NCI-H1436 (cell line): ENCODE results near the gene KIF18B.
"Not testable (repeated sequence)": the region's sequence is repeated elsewhere in the genome, so short reads cannot be mapped to it uniquely, and the experiment has no call there.

Experiments used
- DNase-seq: peaks from one replicate; lab custom pipeline; 2025; lab: John Stamatoyannopoulos, UW

The KIF18B gene

DNA sequence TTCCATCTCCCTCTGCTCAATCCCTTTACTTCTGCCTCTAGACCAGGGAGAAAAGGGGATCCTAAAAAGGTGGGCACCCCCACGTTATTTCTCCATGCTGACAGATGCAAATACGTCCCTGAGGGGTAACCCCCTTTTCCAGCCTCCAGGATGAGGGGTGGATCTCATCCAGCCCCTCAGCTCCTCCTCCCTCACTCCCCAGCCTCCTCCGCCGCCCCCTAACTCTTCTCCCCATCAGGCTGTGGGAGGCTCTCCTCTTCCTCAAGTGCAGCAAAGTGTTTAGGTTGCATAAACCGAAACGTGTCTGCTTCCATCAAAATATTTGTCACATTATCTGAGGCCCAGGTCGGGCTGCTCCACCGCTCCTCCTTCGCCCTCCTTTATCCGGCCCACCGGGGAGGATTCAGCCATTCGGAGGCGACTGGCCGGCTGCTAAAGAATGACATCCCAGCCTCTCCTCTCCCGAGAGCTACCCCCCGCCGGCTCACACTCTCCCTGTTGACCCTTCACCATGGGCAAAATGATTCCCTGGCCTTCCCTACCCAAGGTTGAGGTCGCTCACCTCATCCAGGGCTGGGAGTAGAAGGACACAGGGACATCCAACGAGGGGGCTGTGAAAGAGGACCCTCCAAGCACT lies 21.7 kb upstream of the KIF18B start:
- no peak for DNase-seq

DNA sequence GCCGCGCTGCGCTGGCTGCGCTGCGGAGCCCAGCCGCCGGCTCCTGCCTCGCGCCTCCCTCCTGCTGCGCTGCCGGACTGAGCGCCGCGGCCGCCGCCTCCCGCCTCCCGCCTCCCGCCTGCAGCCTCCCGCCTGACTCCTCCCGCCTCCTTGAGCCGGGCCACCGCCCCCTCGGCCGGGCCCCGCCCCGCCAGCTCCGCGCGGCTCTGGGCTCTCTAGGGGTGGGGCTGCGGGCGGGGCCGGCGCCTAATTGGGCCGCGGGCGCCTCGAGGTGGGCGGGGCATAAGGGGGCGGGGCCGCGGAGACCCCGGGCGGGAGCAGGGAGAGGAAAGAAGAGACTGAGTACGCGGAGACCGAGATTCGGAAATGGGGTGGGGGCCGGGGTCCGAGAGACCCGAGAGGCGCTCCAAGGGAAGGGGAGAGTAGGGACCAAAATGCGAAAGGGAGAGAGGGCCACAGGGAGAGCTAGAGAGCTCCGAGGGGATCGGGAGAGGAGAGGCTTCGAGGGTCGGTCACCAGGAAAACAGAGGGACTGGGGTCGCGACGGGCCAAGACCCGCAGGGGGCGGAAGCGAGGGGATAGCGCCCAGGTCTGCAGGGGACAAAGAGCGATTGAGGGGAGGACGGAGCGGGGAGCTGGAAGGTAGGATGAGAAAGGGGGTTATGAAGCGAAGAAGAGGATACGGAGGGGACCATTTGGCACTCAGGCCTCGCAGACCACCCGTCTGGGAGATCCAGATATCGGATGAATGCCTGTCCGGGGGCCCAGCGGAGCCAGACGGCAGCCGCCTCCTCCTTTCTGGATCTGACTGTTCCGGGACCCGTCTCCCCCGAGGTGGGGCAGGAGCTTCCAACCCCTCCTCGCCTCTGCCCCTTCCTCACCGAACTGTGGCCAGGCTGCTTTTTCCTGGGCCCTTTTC lies 20.9 kb upstream of the KIF18B start, which contains the start of gene C1QL1:
TSS of gene C1QL1 (minus strand) at position 79 of the 919 bp plus-strand sequence. CDS start 255 bp downstream, outside the sequence.
- peak; percentile 94 for DNase-seq

DNA sequence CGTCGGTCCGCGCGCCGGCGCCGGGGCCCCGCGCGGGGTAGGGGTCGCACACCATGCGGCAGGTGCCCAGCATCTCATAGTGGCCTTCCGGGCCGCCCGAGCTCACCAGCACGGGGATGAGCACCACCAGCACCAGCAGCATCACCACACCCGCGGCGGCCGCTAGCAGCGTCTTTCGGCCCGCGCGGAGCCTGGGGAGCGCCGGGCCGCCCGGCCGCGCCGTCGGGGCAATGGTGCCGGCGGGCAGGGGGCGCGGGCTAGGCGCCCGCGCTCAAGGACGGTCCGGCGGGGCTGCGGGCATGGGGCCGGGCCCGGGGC lies 20.3 kb upstream of the KIF18B start:
- no peak for DNase-seq

DNA sequence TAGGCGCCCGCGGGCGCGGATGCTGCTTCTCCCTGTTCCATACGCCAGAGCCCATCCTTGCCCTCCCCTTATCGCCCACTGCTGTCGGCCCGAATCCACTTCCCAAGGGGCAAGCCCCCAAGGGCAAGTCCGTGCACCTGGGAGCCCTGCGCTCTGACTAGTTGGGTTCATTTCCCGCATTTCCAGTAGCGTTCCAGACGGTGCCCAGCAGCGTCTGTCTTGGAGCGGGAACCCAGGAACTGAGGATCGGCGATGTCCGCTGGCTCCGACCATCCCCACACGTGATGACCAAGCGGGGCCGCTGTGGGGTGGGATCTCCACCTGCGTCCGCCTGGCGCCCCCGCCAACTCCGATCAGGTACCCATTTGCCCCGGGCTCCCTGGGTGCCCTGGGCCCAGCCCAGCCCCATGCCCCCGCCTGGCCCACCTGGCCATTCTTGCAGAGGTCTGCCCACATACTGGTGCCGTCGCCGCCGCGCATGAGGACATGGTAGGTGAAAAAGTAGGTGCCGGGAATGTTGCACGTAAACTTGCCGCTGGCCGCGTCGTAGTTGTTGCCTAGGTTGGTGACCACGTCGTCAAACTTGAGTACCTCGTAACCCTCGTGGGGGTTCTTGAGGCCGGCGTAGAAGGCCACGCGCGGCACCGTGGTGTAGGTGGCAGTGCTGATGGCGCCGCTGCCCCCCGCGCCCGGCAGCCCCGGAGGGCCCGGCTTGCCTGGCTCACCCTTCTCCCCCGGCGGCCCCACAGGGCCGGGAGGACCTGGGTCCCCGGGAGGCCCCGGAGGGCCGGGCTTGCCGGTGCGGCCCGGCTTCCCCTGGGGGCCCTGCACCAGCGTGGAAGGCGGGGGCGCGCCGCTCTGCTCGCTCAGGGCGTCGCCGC lies 19.7 kb upstream of the KIF18B start:
- DNase-seq = no peak

DNA sequence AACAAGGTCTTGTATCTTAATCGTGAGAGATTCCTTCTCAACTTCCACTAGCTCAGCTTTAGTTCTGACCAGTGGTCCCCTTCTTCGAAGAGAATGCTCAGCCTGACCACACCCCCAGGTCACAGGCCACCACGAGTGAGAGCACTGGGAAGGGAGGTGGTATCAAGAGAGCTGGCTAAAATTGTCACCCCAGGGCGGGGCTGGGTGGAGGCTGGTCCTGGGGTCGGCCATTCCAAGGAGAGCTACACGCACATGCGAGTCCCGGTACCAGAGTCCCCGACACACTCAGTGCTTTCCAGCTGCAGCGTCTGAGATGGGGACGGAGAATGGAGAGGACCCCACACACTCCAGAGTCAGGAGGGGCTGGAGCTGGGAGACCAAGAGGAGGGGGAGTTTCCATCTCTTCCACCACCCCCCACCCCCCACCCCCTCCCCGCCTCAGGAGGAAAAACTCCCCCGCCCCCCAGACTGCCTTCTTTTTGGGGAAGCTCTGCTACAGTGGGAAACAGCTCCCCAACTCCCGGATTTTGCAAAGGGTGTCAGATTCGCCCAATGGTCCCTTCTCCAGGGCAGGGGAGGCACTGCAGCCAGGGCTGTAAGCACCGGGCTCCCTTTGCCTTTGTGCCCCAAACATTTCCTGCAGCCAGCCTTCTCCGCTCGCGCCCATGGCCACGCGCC lies 18.9 kb upstream of the KIF18B start:
- no peak for DNase-seq

DNA sequence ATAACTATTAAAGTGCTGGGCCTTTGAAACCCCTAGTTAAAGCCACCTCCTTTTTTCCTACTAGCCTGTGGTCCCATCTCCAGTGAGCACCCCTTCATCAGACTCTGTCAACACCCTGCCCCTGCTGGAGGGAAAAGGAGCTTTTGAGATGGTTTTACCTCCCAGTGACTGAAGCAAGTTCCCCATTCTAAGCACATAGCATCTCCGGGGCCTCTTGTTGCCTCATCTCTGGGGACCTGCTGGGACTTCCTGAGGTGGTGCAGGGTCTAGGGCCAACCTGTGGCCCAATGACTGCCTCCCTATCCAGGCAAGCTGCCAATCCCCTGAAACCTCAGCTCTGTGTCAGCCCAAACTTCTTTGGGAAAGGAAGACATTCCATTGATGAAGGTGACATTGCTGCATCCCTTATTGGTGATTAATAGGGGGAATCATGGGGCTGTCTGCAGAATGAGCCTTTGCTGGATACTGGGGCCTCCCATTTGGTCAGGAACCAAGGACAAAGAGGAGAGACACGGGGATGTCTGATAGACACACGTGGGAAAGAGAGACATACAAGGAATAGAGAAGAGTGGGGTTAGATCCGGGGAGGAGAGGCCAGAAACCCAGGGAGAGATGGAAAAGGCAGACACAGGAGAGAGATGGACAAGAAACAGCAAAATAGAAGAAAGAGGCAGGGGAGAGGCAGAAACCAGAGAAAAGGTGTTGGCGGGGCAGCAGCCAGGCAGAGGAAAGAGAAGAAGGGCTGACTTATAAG lies 18.1 kb upstream of the KIF18B start:
- no peak for DNase-seq

DNA sequence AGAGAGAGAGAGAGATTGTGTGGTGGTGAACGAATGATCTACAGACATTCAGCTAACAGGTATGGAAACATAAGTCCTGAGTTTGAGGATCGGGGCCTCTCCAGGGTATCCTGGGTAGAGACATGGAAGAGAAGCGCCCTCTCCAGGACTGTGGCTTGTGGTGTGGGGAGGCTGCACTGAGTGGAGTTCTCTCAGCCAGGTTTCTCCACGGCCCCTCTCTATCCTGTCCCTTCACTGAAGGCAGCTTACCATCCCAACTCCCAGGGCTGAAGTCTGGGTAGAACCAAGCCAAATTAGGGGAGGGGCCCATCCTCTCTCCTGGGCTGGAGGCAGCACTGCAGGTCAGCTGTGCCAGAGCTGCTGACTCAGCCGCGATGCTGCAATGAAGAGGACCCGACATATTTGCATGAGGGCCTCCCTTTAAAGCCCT lies 14.4 kb upstream of the KIF18B start:
- DNase-seq = no peak

DNA sequence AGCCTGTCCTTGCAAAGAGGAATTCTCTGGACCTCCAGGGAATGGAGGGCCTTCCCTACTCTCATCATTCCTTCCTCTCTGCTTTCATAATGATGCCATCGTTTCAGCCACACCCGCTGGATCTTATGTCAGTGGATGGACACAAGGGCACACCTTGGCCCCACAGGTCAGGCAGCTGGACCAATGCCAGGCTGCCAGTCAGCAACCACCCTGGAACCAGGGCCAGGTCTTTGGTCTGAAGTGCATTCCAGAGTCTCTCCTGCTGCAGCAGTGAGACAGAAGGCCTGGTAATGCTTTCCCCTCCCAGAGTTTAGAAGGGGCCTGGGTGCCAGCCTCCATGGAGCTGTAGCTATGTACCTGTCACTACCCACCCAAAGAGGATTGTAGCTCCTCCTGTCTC lies 13.1 kb upstream of the KIF18B start:
- DNase-seq = no peak

DNA sequence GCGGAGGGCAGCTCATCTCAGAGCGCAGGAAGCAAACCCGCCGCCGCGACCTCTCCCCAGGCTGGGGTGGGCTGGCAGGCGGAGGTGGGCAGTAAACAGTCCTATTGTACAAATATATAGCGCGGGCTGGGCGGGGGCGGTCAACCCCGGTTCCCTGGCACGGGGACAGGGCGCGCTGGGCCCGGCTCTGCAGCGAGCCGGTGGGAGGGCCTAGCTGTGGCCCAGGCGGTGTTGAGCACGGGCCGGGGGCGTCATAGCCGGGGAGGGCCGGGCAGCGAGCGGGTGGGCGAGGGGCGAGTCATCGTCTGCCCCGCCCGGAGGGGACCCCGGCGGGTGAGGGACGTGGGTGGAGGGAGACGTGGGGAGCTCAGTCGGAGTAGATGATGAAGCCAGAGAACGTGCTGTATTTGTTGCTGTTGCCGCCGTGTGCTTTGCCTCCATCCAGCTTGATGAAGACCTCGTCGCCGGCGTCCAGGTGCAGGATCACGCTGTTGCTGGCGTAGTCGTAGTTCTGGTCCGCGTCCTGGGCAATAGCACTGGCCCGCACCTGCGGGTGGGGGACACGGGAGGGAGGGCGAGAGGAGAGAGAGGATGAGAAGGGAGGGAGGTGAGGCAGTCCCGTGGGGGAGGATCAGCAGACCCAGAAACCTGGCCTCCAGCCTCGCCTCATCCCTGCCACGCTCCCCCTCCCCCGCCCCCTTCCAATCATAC lies 12.4 kb upstream of the KIF18B start:
- no peak for DNase-seq

DNA sequence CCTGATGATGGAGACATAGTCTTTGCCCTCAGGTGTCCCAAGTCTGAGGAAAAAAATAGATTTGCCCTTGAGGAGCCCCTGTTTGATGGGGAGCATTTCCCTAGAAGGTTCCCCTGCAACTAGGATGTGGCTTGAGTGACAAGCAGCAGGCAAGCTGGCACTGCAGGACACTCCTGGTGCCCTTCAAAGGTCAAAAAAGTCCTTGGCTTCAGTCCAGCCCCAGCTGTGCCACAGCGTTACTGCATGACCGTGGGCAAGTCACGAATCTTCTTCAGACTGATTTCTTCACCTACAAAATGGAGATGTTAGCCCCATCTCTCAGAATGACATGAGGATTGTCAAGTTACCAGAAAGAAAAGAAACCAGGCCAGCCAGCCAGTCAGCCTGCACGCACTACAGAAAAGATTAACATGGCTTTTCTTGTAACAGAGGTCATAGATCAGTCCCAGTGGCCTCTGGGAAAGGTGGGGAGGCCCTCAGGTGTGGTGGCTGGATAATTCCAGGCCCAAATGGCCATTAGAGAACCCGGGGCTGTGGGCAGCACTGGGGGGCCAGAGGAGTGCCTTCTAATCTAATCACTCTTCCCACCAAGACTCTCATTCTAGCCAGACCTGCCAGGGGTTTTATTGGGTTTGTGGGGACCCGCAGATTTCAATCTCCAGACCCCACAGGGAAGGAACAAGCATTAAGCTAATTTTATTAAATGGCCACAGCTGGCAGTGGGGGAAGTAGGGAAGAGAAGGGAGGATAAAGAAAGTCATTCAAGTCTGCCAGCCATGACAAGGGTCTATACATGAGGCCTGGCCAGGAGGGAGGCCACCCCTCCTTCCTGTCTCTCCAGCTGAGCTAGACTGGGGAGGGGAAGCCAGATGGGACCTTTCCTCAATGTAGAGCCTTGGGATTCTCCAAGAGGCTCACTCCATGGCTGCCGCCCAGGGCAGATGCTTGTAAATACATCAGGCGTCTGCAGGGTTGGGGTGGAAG lies 9.7 kb upstream of the KIF18B start:
- DNase-seq = no peak

DNA sequence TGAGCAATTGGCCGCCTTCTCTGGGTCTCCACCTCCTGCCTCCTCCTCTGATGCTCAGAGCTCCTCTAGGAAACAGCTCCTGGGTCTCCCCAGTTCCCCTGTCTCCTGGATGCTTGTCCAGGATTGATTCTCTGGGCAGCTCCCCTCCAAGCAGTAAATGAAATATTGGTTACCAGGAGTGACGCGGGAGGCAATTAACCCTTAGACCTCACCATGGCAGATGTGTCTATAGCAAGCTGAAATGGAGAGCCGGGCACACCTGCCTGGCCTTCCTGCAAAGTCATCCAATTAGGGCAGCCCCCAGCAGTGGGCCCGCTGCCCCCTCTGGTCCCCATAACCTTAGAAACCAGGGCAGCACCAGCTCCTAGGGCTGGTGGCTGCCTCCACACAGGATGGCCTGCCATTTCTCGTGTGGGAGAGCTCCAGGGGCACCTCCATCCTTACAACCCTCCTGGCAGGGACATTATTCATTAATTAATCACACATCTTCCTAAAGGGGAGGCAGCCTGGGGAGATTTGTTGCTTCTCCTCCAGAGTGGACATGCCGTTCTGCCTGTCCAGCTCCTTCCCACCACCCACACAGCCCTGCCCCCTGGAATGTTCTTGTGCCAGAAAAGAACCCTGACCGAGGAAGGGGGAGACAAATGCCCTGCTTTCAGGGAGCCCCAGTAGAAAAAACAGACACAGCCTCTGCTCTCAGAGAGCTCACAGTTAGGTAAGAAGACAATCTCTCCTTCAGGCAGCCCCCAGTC lies 8.3 kb upstream of the KIF18B start:
- DNase-seq = no peak

DNA sequence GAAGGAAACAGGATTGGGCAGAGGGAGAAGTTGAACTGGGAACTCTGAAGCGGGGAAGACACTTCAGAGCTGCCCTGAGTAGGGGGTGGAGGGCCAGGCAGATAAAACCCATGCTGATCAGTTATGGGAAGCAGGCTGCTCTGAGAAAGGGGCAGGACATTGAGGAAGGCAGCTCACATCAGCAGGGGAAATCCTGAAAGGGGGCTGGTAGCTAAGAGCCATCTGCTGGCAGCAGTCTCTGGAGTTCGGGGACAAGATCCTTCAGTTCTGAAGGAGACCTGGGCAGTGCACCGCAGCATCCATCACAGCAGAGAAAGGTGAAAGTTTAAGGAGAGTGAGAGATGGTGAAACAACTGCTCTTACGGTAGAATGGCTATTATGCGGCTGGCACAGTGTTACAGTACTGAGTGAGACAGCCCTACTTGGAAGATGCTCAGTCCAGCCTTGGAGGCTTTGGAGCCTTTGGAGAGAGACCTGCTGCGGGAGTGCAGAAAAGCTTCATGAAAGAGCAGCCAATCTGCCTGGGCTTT lies 5.4 kb upstream of the KIF18B start:
- no peak for DNase-seq

DNA sequence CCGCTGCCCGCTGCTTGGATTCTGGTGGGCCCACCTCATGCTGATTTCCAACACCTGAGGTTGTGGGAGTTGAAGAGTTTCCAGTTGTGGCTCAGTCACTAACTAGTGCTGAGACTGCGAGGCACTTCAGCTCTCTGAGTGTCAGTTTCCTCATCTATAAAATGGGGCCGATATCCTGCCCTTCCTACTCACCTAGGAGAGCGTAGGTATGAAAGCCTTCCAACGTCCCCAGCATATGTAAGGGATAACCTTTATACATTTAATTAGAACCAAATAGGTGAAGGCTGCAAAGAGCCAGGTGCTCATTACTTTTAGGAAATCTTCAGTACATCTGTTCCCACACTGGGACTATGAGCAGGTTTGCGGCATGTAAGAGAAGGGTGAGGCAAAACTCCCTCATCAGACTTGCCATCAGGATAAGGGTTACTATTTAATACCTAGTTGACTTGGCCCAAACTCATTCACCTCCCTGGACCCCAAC lies 782 bp upstream of the KIF18B start:
- DNase-seq = no peak

DNA sequence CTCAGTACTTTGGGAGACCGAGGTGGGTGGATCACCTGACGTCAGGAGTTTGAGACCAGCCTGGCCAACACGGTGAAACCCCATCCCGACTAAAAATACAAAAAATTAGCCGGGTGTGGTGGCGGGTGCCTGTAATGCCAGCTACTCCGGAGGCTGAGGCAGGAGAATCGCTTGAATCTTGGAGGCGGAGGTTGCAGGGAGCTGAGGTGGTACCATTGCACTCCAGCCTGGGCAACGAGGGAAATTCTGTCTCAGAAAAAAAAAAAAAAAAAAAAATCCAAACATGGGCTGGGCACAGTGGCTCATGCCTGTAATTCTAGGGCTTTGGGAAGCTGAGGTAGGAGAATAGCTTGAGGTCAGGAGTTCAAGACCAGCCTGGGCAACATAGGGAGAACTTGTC lies 1.9 kb downstream of the KIF18B start:
- DNase-seq = not testable (repeated sequence)

DNA sequence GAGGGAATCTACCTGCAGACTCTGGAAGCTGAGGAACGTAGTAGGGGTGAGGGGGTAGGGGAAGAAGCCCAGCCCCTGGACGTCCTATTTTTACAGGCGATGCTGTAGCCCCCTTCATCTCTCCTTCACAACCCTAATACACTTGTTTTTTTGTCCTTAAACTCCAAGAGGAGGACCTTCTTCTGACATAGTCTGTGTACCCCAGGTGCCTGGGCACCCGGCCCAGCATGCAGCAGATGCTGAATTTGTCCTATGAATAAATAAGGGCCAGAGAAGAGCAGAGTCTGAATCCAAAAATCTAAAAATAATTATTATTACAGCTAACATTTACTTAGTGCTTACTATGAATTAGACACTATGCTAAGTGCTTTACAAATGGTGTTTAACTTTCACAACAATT lies 5.1 kb downstream of the KIF18B start:
- no peak for DNase-seq

DNA sequence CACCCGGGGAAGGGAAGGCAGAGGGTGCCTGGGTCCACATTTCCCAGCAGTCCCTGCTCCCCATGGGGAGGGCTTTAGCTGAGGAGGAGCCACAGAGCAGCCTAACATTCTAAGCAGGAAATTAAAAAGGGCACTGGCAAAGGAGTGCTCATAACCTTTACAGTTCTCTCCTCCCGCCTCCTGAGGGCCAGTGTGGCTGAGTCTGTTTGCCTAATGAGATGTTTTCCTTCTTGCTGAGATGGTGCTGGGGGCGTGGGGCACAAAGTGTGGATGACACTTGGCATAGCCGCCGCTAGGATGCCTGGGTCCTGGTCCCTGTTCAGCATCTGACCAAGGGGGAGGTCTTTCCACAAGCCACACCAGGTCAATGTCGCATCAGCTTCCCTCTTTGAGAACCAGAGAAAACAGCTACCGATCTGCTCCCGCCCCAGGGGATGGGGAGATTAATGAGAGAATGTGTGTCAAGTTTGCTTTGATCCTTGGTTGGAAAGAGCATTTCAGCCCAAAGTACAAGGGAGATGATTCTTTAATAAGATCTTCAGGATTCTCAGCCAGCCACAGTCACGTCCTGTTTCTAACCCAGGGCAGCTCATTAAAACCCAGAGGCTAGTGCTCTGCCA lies 5.8 kb downstream of the KIF18B start:
- DNase-seq = no peak

DNA sequence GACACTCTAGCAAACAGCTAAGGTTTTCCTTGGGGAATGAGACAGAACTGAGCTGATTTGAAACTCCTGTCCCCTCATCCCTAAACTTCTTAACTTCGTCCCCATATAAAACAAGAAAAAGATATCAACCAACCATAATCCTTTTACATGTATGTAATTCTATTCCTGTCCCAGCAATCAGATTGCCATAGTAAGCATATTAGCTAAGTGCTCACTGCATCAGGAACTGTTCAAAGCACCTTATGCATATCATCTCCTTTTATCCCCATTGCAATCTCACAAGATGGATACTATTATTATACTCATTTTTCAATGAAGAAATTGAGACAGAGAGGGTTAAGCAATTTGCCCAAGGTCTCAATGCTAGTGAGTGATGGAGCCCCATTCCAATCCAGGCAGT lies 6.8 kb downstream of the KIF18B start:
- DNase-seq = no peak

DNA sequence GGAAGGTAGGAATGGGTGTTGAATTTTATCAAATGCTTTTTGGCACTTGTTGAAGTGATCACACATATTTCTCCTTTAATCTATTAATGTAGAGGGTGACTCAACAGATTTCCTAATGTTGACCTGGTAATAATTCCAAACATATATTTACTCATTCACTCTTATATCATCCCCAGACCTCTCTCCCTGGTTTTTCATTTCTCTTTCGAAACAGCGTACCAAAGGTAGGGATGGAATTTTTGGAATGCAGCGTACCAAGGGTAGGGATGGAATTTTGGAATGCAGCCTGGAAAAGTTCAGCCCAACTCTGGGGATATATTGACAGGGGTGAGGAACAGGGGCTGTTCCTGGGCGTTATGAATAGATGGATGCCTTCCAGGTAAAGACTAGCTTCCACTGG lies 7.3 kb downstream of the KIF18B start:
- no peak for DNase-seq
